ENCODE results near the gene AGAP6.
"Not testable (repeated sequence)": the region's sequence is repeated elsewhere in the genome, so short reads cannot be mapped to it uniquely, and the experiment has no call there.

Gene AGAP6

GRCh38 chr10:49988376-49988775, at the start of gene AGAP6:
Gene AGAP6 (plus strand): TSS chr10:49988406. CDS start chr10:49988716, 310 bp downstream.
- DNase-seq (ENCODE audit: low read depth): not testable (repeated sequence)

- peak; percentile 87 for DNase-seq (ENCODE audit: low read depth)
These were observed 46.5 kb upstream of the AGAP6 start, which contains the start of the genes PARG and TIMM23B for GRCh38 chr10:49941447-49942338. Gene PARG (minus strand): TSS chr10:49942027. CDS start chr10:49941725, 302 bp downstream. Gene TIMM23B (plus strand): TSS chr10:49942053. CDS start chr10:49942195, 142 bp downstream.

DNA sequence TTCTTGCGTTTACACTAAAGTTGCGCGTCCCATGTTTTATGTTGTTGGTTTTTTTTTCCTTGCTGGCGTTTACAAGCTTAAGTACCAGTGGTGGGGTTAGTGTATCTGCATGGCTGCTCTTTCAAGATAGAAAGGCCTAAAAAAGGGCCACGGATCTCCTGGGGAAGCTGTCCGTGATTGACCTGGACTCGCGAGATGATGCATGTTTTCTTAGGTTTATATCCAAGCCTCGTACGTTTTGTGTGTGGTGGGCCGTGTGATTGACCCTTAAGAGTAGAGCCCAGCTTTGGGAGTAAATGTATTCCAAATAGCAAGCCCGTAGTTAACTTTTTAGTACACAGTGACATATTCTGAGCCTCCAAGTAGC, 45.9 kb upstream of the AGAP6 start:
- DNase-seq (ENCODE audit: low read depth): peak; percentile 30

GRCh38 chr10:49943607-49944006, 44.6 kb upstream of the AGAP6 start:
- not testable (repeated sequence) for DNase-seq (ENCODE audit: low read depth)

- not testable (repeated sequence) for DNase-seq (ENCODE audit: low read depth)
These were observed 40.1 kb upstream of the AGAP6 start for GRCh38 chr10:49948142-49948541.

- not testable (repeated sequence) for DNase-seq (ENCODE audit: low read depth)
These were observed 39.5 kb upstream of the AGAP6 start for GRCh38 chr10:49948737-49949136.

GRCh38 chr10:49952006-49952405, 36.2 kb upstream of the AGAP6 start:
- DNase-seq (ENCODE audit: low read depth): not testable (repeated sequence)

DNA sequence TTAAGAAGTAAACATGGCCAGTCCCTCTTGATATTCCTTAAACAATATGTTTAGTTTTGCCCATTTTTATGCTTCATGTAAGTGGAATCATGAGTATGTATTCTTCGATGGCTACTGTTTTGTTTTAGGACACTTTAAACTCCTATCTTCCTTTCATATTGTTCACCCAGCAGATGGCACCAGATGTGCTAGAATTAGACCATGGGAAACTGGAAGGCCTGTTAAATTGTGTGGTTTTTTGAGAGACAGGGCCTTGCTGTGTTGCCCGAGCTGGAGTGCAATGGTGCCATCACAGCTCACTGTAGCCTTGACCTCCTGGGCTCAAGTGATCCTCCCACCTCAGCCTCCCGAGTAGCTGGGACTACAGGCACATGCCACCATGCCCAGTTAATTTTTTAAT, 35.1 kb upstream of the AGAP6 start:
- DNase-seq (ENCODE audit: low read depth): not testable (repeated sequence)

DNA sequence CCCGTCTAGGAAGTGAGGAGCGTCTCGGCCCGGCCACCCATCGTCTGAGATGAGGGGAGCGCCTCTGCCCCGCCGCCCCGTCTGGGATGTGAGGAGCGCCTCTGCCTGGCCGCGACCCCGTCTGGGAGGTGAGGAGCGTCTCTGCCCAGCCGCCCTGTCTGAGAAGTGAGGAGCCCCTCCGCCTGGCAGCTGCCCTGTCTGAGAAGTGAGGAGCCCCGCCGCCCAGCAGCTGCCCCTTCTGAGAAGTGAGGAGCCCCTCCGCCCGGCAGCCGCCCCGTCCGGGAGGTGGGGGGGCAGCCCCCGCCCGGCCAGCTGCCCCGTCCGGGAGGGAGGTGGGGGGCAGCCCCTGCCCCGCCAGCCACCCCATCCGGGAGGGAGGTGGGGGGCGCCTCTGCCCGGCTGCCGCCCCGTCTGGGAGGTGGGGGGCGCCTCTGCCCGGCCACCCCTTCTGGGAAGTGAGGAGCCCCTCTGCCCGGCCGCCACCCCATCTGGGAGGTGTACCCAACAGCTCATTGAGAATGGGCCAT, 17.8 kb upstream of the AGAP6 start:
- DNase-seq (ENCODE audit: low read depth): not testable (repeated sequence)

- DNase-seq (ENCODE audit: low read depth): not testable (repeated sequence)
These were observed 16.7 kb upstream of the AGAP6 start for GRCh38 chr10:49971466-49971865.

- not testable (repeated sequence) for DNase-seq (ENCODE audit: low read depth)
These were observed 16.1 kb upstream of the AGAP6 start for GRCh38 chr10:49972094-49972493.

GRCh38 chr10:49977756-49978155, 10.4 kb upstream of the AGAP6 start:
- DNase-seq (ENCODE audit: low read depth): not testable (repeated sequence)

GRCh38 chr10:49987207-49987606, 999 bp upstream of the AGAP6 start:
- DNase-seq (ENCODE audit: low read depth): not testable (repeated sequence)

DNA sequence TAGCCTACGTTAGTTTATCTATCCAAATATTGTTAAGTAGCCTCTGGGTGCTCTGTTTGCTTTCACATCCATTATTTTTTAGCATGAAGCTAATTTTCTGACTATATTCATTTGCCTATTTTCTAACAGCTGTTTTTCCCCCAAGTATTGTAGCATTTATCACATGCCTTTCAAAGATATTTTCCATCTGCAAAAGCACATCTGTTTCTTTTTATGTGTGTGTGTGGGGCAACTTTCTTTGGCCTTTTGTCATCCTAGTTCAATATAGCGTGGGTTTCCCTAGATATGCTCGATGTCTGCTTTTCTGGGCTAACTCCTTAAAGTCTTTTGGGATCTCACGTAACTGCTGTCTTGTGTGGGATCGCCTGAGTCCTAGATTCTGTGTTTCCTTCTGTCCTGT, 7.1 kb downstream of the AGAP6 start:
- DNase-seq (ENCODE audit: low read depth): not testable (repeated sequence)

GRCh38 chr10:50014024-50014423, 25.8 kb downstream of the AGAP6 start:
- DNase-seq (ENCODE audit: low read depth): not testable (repeated sequence)

GRCh38 chr10:50015596-50016220, 27.5 kb downstream of the AGAP6 start:
- DNase-seq (ENCODE audit: low read depth): not testable (repeated sequence)

DNA sequence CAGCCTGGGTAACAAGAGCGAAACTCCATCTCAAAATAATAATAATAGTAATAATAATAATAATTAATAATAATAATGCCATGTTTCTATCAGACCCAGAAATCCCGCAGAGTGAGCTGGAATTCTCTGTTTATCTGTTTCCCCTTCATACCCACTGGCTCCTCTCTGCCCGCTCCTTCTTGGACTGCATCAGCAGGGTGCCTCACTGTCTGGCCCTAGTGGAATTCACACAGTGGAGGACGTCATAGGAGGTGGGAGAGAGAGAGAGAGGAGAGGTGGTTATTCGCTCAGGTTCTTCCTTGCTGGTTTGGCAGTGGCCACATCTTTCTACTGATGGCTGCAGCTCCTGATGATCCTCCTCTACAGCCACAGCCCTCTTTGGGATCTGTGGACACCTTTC, 28.7 kb downstream of the AGAP6 start:
- DNase-seq (ENCODE audit: low read depth): peak; percentile 9

- not testable (repeated sequence) for DNase-seq (ENCODE audit: low read depth)
These were observed 29.4 kb downstream of the AGAP6 start for GRCh38 chr10:50017646-50018045.

- DNase-seq (ENCODE audit: low read depth): not testable (repeated sequence)
These were observed 31.1 kb downstream of the AGAP6 start for GRCh38 chr10:50019279-50019678.

DNA sequence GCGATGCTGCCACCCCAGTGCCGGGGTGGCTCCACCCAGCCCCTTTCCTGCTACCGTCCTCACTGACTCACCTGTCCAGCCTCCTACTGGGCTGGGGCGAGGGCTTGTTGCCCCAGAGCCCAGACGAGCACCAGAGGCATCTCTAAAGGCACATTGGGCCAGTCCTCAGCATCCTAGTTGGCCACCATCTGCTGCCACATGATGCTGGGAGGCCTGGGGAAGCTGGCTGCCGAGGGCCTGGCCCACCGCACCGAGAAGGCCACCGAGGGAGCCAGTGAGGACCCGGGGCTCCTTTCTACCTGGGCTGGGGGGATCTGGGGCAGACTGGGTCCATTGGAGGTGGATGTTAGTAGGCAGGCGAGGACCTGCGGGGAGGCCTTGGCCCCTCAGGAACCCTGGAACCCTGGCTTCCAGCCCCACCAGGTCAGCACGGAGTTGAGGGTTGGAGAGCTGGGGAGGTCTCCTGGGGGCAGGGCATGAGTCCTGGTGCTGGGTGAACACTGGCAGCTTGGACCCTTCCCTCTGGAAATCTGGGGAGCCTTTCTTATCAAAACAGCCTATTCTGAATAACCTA, 32.3 kb downstream of the AGAP6 start:
- not testable (repeated sequence) for DNase-seq (ENCODE audit: low read depth)

DNA sequence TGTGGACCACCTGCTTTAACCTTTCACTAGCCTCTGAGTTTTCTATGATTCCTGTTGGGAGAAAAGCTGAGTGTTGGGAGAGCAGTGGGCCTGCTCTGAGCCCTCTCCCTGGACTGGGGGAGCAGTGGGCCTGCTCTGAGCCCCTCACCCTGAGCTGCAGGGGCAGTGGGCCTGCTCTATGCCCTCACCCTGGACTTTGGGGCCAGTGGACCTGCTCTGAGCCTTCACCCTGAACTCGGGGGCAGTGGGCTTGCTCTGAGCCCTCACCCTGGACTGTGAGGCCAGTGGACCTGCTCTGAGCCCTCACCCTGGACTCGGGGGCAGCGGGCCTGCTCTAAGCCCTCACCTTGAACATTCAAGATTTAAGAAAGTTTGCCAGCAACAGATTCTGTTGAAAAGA, 33.4 kb downstream of the AGAP6 start:
- no peak for DNase-seq (ENCODE audit: low read depth)

- DNase-seq (ENCODE audit: low read depth): not testable (repeated sequence)
These were observed 36.6 kb downstream of the AGAP6 start for GRCh38 chr10:50024716-50025383.

All from ELR (cell line).